GM12864 (cell line): ENCODE results near the gene MPPED1.

Experiments
- DNase-seq: peaks from one replicate; pipeline ENCODE4 v3.0.0-alpha.2; 2011; ENCODE audit warnings: low read depth
- H3K4me3 ChIP-seq: 2 replicates; pipeline ENCODE4 v1.5.1; 2011; ENCODE audit warnings: mild to moderate bottlenecking, low read depth, low read length, control low read depth
- CTCF ChIP-seq: IDR thresholded peaks from 2 replicates; pipeline ENCODE4 v1.5.1; 2011; ENCODE audit warnings: low read depth, mild to moderate bottlenecking, moderate library complexity, low read length, control low read depth, inconsistent platforms; ENCODE audit errors: missing control alignments

Gene MPPED1

GRCh38 chr22:43475549-43476076 lies 63.8 kb downstream of the MPPED1 start:
- no peak for DNase-seq
- TF ChIP-seq CTCF = no peak
- no peak overlapping the region for H3K4me3 ChIP-seq

- peak; percentile 28 for TF ChIP-seq CTCF
- no peak for DNase-seq
- H3K4me3 ChIP-seq = no peak overlapping the region
Measured at GRCh38 chr22:43476341-43476740, 64.5 kb downstream of the MPPED1 start.

- no peak overlapping the region for H3K4me3 ChIP-seq
- TF ChIP-seq CTCF = no peak
- DNase-seq = no peak
Measured at GRCh38 chr22:43476751-43477725, 65.2 kb downstream of the MPPED1 start.

GRCh38 chr22:43477966-43478365 lies 66.2 kb downstream of the MPPED1 start:
- no peak overlapping the region for H3K4me3 ChIP-seq
- no peak for TF ChIP-seq CTCF
- no peak for DNase-seq

GRCh38 chr22:43478621-43479300 lies 66.9 kb downstream of the MPPED1 start:
- no peak overlapping the region for H3K4me3 ChIP-seq
- no peak for DNase-seq
- TF ChIP-seq CTCF = no peak

GRCh38 chr22:43479301-43479950 lies 67.6 kb downstream of the MPPED1 start:
- no peak for TF ChIP-seq CTCF
- DNase-seq = no peak
- no peak overlapping the region for H3K4me3 ChIP-seq
